Hepatocyte (in vitro differentiated cells): Measurements from ENCODE around the gene ZHX3.

Experiments
- CTCF ChIP-seq: fragments of 200-600 bp; sonication (generic); IDR thresholded peaks from 2 replicates; pipeline ENCODE4 v1.5.1; 2016; ENCODE audit warnings: antibody characterized with exemption, mild to moderate bottlenecking; ENCODE audit not compliant: poor library complexity
- EZH2phosphoT487 ChIP-seq: fragments of 200-600 bp; sonication (generic); IDR thresholded peaks from one replicate; pipeline ENCODE4 v1.6.1; 2018; ENCODE audit warnings: antibody characterized with exemption, mild to moderate bottlenecking, low read depth, moderate library complexity; ENCODE audit not compliant: unreplicated experiment, severe bottlenecking

- TF ChIP-seq CTCF, result no peak
- TF ChIP-seq EZH2phosphoT487, result no peak
Observed at GRCh38 chr20:41293269-41294037, 24.1 kb downstream of the ZHX3 start.
